HG03064 (cell line): ENCODE results near the gene CPB2.

Experiments used
- ATAC-seq: cut with Tn5 transposase; IDR thresholded peaks from one replicate; pipeline ENCODE4 v1.9.1; 2021; ENCODE audit warnings: low read depth; ENCODE audit not compliant: unreplicated experiment

CPB2 gene

GRCh38 chr13:46104868-46105267, at the start of gene CPB2:
TSS of gene CPB2 (minus strand) at chr13:46105033. CDS start at chr13:46105009, 24 bp downstream.
- no peak for ATAC-seq

GRCh38 chr13:46154136-46154801, 49.4 kb upstream of the CPB2 start:
- ATAC-seq = no peak

GRCh38 chr13:46152627-46153328, 47.9 kb upstream of the CPB2 start:
- ATAC-seq = no peak

- ATAC-seq = no peak
Measured at GRCh38 chr13:46150134-46150693, 45.4 kb upstream of the CPB2 start.

GRCh38 chr13:46149272-46150133, 44.7 kb upstream of the CPB2 start:
- ATAC-seq = no peak

GRCh38 chr13:46146898-46147297, 42.1 kb upstream of the CPB2 start:
- ATAC-seq = no peak

GRCh38 chr13:46145950-46146349, 41.1 kb upstream of the CPB2 start:
- no peak for ATAC-seq

- no peak for ATAC-seq
Measured at GRCh38 chr13:46145135-46145534, 40.3 kb upstream of the CPB2 start.

- ATAC-seq = no peak
Measured at GRCh38 chr13:46143184-46143701, 38.4 kb upstream of the CPB2 start.

GRCh38 chr13:46142776-46143175, 37.9 kb upstream of the CPB2 start:
- no peak for ATAC-seq

GRCh38 chr13:46140044-46140443, 35.2 kb upstream of the CPB2 start:
- ATAC-seq = no peak

GRCh38 chr13:46137627-46138317, 32.9 kb upstream of the CPB2 start:
- no peak for ATAC-seq

GRCh38 chr13:46136688-46137087, 31.9 kb upstream of the CPB2 start:
- no peak for ATAC-seq

- no peak for ATAC-seq
Measured at GRCh38 chr13:46134961-46135522, 30.2 kb upstream of the CPB2 start.

- ATAC-seq = no peak
Measured at GRCh38 chr13:46134494-46134893, 29.7 kb upstream of the CPB2 start.

- no peak for ATAC-seq
Measured at GRCh38 chr13:46132109-46132508, 27.3 kb upstream of the CPB2 start.

- ATAC-seq = no peak
Measured at GRCh38 chr13:46131705-46132104, 26.9 kb upstream of the CPB2 start.

GRCh38 chr13:46129955-46130618, 25.3 kb upstream of the CPB2 start:
- no peak for ATAC-seq

- no peak for ATAC-seq
Measured at GRCh38 chr13:46129124-46129523, 24.3 kb upstream of the CPB2 start.
